Hematopoietic multipotent progenitor cell treated with erythropoietin and hydrocortisone succinate and interleukin-3 and kit ligand, for 15 days (in vitro differentiated cells): ENCODE data around the gene TNNT1.

Experiments used
- DNase-seq: peaks from one replicate; pipeline ENCODE4 v3.0.0-alpha.2; 2015; ENCODE audit warnings: low spot score

The TNNT1 gene

DNA sequence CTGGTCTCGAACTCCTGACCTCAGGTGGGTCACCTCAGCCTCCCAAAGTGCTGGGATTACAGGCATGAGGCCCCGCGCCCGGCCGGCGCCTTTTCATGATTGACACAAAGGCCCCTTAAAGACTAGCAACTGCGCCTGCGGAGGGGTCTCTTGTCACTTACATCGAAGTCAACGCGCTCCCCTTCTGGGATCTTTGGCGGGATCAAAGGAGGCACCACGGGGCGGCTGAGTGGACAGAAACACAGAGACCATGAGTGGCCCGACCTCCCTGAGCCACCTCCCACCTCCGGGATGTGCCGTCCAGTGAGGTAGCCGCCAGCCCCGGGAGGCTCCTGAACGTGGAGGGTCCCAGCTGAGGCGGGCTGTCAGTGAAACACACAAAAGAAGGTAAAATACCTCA lies 7.3 kb downstream of the TNNT1 start:
- no peak for DNase-seq

DNA sequence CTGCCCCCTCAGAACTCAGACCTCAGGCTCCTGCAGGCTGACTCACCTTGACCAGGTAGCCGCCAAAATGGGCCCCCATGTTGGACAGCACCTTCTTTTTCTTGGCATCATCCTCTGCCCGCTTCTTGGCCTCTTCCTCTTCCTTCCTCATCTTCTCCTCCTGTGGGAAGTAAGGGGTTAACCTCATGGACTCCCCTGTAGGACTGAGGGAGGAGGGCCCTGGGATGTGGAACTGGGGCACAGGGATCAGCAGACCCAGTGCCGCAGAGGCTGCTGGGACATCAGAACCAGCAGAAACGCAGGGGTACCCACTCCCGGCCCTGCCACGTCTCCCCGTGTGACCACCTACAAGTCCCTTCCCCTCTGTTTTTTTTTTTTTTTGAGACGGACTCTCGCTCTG lies 11.1 kb downstream of the TNNT1 start:
- no peak for DNase-seq

- DNase-seq = no peak
Observed at GRCh38 chr19:55136399-55137102, 12.5 kb downstream of the TNNT1 start.

GRCh38 chr19:55134736-55135135 lies 14.3 kb downstream of the TNNT1 start:
- DNase-seq = no peak

GRCh38 chr19:55133639-55134444 lies 15.2 kb downstream of the TNNT1 start:
- DNase-seq = no peak

GRCh38 chr19:55132453-55133129 lies 16.4 kb downstream of the TNNT1 start:
- DNase-seq = no peak

DNA sequence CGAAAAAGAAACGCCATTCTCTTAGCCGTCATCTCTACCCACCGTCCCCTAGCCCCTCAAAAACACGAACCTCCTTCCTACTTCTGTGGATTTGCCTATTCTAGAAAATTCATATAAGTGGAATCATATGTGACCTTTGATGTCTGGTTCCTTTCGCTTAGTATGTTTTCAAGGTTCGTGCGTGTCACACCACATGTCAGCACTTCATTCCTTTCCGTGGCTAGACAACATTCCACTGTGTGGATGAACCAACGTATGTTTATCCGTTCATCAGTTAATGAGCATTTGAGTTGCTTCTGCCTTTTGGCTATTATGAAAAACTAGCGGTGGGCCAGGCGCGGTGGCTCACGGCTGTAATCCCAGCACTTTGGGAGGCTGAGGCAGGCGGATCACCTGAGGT lies 17.6 kb downstream of the TNNT1 start:
- DNase-seq = no peak

- no peak for DNase-seq
Observed at GRCh38 chr19:55119053-55119452, 30.0 kb downstream of the TNNT1 start.

DNA sequence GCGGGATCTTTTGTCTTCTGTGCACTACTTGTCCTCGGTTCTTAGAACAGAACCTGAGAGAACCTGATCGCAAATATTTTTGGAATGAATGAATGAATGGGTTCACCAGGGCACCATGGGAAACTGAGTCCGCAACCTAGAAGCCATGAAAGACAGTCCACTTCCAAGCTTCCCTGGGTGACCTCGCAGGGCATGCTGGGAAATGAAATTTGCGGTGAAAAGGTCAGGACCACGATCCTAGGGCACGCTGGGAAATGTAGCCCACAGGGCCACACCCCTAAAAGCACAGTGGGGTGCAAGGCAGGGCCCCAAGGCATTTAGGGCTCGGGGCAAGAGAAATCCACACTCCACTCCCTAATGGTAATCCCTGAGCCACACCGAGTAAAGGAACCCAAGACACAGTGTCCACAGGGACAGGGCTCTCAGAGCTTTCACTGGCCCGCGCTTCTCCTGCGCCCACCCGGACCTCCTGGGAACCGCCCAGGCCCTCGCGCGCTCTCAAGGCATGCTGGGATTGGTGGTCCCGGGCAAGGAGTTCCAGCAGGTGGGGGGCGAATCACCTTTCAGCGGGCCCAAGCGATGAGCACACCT lies 30.5 kb downstream of the TNNT1 start:
- peak; percentile 50 for DNase-seq

DNA sequence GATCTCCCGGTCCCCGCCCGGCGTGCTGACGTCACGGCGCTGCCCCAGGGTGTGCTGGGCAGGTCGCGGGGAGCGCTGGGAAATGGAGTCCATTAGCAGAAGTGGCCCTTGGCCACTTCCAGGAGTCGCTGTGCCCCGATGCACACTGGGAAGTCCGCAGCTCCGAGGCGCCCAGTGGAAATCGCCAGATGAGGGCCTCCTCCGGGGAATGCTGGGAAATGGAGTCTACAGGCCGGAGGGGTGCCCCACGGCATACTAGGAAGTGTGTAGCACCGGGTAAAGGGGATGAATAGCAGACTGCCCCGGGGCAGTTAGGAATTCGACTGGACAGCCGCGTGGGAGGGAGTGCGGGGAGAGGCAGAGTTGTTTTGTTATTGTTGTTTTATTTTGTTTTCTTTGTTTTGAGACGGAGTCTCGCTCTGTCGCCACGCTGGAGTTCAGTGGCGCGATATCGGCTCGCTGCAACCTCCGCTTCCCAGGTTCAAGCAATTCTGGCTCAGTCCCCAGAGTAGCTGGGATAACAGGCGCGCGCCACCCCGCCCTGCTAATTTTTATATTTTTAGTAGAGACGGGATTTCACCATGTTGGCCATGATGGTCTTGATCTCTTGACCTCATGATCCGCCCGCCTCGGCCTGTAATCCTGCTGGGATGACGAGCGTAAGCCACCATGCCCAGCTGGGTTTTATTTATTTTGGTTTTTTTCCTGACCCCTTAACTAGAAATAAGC lies 31.2 kb downstream of the TNNT1 start:
- peak; percentile 99 for DNase-seq

DNA sequence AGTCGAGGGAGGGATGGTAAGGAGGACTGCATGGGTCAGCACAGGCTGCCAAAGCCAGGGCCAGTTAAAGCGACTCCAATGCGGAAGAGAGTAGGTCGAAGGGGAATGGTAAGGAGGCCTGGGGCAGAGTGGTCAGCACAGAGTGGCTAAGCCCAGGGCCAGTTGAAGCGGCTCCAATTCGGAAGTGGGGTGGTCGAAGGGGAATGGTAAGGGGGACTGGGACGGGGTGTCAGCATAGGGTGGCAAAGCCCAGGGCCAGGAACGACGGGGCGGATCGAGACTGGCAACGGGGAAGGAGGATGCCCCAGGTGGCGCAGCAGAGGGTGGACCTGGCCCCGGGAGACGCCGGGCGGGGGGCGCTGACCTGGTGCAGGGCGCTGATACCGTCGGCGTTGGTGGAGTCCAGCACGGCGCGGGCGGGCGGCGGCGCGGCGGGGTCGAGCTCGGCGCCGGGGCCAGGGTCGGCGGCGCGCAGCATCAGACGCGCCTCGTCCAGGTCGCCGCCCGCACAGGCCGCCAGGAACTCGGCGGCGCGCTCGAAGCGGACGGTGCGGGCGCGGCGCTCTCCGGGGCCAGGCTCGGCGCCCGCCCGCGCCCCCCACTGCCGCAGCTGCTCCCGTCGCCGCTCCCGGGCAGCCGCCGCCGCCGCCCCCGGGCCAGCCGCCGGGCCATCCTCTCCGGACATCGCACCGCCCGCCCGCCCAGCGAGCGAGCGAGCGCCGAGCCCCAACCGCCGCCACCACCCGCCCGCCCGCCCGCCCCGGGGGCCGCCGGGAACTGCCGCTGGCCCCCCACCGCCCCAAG lies 31.9 kb downstream of the TNNT1 start, which contains the start of gene PPP1R12C:
PPP1R12C (minus strand) TSS at position 779 of the 804 bp plus-strand sequence; CDS start at position 685, 94 bp downstream.
- peak; percentile 16 for DNase-seq

DNA sequence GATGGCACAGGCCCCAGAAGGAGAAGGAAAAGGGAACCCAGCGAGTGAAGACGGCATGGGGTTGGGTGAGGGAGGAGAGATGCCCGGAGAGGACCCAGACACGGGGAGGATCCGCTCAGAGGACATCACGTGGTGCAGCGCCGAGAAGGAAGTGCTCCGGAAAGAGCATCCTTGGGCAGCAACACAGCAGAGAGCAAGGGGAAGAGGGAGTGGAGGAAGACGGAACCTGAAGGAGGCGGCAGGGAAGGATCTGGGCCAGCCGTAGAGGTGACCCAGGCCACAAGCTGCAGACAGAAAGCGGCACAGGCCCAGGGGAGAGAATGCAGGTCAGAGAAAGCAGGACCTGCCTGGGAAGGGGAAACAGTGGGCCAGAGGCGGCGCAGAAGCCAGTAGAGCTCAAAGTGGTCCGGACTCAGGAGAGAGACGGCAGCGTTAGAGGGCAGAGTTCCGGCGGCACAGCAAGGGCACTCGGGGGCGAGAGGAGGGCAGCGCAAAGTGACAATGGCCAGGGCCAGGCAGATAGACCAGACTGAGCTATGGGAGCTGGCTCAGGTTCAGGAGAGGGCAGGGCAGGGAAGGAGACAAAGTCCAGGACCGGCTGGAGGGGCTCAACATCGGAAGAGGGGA lies 32.7 kb downstream of the TNNT1 start:
- DNase-seq = peak; percentile 23

DNA sequence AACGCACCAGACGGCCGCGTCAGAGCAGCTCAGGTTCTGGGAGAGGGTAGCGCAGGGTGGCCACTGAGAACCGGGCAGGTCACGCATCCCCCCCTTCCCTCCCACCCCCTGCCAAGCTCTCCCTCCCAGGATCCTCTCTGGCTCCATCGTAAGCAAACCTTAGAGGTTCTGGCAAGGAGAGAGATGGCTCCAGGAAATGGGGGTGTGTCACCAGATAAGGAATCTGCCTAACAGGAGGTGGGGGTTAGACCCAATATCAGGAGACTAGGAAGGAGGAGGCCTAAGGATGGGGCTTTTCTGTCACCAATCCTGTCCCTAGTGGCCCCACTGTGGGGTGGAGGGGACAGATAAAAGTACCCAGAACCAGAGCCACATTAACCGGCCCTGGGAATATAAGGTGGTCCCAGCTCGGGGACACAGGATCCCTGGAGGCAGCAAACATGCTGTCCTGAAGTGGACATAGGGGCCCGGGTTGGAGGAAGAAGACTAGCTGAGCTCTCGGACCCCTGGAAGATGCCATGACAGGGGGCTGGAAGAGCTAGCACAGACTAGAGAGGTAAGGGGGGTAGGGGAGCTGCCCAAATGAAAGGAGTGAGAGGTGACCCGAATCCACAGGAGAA lies 33.5 kb downstream of the TNNT1 start:
- peak; percentile 12 for DNase-seq

DNA sequence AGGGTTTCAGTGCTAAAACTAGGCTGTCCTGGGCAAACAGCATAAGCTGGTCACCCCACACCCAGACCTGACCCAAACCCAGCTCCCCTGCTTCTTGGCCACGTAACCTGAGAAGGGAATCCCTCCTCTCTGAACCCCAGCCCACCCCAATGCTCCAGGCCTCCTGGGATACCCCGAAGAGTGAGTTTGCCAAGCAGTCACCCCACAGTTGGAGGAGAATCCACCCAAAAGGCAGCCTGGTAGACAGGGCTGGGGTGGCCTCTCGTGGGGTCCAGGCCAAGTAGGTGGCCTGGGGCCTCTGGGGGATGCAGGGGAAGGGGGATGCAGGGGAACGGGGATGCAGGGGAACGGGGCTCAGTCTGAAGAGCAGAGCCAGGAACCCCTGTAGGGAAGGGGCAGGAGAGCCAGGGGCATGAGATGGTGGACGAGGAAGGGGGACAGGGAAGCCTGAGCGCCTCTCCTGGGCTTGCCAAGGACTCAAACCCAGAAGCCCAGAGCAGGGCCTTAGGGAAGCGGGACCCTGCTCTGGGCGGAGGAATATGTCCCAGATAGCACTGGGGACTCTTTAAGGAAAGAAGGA lies 34.4 kb downstream of the TNNT1 start:
- no peak for DNase-seq

DNA sequence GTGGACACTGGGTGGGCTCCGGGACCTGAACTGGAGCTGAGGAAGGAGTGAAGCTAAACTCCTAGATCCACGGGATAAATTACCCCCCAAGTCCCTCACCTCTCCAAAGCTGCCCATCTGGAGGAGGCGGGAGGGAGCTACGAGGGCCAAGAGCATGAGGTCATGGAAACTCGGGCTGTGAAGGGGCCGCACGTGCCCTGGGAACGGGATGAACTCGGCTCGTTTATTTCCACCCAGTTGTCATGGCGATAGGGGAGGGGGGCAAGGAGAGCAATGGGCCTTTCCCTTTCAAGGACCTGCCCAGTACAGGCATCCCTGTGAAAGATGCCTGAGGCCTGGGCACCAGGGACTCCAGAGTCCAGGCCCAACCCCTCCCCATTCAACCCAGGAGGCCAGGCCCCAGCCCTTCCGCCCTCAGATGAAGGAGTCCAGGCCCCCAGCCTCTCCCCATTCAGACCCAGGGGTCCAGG lies 35.4 kb downstream of the TNNT1 start:
- no peak for DNase-seq

DNA sequence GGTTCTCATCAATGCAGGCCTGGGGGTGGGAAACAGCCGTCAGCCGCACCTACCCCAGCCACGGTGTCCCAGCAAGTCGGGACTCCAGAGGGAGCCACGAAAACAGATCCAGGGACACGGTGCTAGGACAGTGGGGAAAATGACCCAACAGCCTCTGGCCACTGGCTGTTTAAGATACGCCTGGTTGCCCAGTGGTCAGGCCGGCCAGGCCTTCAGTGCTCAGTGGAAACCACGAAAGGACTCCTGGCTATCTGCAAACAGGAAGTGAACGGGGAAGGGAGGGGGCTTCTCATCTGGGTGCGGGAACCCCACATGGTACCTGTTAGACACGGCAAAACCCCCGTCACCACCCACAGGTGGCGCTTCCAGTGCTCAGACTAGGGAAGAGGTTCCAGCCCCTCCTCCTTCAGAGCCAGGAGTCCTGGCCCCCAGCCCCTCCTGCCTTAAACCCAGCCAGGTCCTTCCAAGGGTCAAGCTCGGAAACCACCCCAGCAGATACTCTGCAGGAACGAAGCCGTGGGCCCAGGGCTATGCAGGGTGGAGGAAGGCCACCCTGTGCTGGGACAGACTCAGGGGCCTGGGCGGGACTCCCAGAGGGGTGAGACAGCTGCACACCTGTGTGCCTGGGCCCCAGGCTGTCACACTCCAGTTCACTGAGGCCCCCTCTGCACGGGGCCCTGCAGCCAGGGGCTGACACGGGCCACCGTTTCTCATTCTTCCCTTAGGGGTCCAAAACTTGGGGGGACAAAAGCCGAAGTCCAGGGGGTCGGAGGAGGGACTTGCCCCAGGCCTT lies 36.0 kb downstream of the TNNT1 start:
- DNase-seq = no peak

DNA sequence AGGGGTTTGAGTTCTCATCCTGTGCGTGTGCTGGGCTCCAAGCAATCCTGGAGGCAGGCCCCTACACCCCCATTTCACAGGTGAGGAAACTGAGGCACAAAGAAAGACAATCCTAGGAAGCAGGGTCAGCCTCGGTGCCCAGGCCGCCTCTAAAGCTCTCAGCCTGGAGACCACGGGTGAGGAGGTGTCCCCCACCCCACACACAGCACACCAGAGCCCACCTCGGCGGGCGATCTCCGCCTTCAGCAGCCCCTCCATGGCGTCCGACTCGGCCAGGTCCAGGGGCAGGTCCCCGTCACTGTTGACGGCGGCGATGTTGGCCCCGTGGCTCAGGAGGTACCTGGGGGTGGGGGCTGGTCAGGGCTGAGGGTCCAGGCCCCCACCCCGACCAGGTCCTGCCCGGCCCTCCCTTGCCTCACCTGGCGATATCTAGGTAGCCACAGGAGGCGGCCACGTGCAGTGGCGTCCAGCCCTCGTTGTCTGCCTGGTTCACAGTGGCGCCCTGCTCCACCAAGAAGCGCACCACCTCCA lies 36.7 kb downstream of the TNNT1 start:
- no peak for DNase-seq

GRCh38 chr19:55111238-55111831 lies 37.7 kb downstream of the TNNT1 start:
- DNase-seq = no peak
